ENCODE measurements around the gene SST. TPM values are rescaled to one million over a fixed set of nuclear protein-coding genes. Genes with fewer than 3 reads are reported as not detected.
"Not testable (repeated sequence)": the region's sequence is repeated elsewhere in the genome, so short reads cannot be mapped to it uniquely, and the experiment has no call there.

SST gene
- total RNA-seq, 1 donor from 2014 or later, result not detected

DNA sequence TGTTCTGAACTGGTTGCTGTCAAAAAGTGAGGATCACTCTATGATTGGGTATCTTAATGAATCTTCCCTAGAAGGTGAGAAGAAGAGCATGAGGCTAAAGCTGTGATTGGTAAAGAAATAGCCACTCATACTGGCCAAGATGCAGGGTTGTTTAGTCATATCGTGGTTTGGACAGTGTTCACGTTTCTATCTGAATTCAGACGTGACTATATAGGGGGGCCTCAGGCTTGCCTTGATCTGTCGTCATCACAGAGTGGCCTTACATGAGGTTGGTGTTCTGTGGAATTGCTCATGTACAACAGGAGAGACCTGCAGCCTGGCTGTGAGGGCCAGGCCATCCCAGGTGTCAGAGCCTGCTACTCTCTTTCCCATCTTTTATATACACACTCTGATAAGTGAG lies 19.8 kb upstream of the SST start:
- Histone ChIP-seq H3K36me3 (ENCODE audit: control insufficient read depth, insufficient read depth, low read length) (no peaks in the 10 kb centered on the region), H3K4me3 (ENCODE audit: low read depth, low read length) (no peak overlapping the region), H3K27me3 (ENCODE audit: control insufficient read depth, insufficient read depth, low read length) (no peaks in the 10 kb centered on the region)
- no peak for DNase-seq (ENCODE audit: low read depth)
- TF ChIP-seq, protein P1, sequence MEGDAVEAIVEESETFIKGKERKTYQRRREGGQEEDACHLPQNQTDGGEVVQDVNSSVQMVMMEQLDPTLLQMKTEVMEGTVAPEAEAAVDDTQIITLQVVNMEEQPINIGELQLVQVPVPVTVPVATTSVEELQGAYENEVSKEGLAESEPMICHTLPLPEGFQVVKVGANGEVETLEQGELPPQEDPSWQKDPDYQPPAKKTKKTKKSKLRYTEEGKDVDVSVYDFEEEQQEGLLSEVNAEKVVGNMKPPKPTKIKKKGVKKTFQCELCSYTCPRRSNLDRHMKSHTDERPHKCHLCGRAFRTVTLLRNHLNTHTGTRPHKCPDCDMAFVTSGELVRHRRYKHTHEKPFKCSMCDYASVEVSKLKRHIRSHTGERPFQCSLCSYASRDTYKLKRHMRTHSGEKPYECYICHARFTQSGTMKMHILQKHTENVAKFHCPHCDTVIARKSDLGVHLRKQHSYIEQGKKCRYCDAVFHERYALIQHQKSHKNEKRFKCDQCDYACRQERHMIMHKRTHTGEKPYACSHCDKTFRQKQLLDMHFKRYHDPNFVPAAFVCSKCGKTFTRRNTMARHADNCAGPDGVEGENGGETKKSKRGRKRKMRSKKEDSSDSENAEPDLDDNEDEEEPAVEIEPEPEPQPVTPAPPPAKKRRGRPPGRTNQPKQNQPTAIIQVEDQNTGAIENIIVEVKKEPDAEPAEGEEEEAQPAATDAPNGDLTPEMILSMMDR (IDR thresholded peaks at IDR 0.05; ENCODE audit: insufficient read depth, low read length, poor library complexity, severe bottlenecking), result no peak

DNA sequence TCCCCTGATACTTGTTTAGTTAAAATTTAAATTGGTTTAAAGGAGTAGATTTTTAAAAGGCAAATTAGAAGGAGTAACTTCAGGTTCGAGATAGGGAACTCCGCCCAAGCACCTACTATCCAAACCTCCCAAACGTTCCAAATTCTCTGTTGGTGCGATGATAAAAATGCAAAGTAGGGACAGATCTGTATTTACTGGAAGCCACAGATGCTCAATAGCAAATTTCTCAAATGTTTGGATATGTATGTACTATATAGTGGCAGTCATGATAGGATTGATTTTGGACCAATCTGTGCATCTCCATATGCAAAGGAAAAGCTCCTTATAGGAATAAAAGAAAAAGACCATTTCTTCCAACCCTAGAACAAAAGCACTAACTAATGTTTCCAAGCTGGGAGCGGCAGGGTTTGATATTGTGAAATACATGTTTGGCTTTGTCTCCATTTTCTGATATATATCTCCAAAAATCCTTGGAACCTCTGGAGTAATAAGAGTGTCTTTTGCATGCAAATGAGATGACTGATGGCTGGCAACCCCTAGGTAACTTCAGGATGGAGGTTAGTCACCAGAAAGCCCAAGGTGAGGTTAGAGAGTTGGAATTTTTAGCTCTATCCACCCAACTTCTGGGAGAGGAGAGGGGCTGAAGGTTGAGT lies 16.6 kb upstream of the SST start:
- no peaks in the 10 kb centered on the region for H3K27me3 ChIP-seq (ENCODE audit: control insufficient read depth, insufficient read depth, low read length)

DNA sequence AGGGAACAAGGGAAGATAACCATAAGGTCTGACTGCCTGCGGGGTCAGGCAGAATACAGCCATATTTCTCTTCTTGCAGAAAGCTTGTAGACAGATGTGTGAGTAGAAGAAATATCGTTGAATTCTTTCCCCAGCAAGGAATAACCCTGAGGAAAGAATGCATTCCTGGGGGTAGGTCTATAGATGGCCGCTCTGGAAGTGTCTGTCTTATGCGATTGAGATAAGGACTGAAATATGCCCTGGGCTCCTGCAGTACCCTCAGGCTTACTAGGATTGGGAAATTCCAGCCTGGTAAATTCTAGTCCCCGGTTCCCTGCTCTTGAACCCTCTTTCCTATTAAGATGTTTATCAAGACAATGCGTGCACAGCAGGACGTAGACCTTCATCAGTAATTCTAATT lies 15.8 kb upstream of the SST start:
- Histone ChIP-seq H3K36me3 (ENCODE audit: control insufficient read depth, insufficient read depth, low read length) (no peaks in the 10 kb centered on the region), H3K27me3 (ENCODE audit: control insufficient read depth, insufficient read depth, low read length) (no peaks in the 10 kb centered on the region)

More for the DNA sequence above, 16.6 kb upstream of the SST start:
- Histone ChIP-seq H3K36me3 (ENCODE audit: control insufficient read depth, insufficient read depth, low read length) (no peaks in the 10 kb centered on the region), H3K4me3 (ENCODE audit: low read depth, low read length) (no peak overlapping the region)
- no peak for DNase-seq (ENCODE audit: low read depth)
- TF ChIP-seq, protein P1 (IDR thresholded peaks at IDR 0.05; ENCODE audit: insufficient read depth, low read length, poor library complexity, severe bottlenecking), result no peak

DNA sequence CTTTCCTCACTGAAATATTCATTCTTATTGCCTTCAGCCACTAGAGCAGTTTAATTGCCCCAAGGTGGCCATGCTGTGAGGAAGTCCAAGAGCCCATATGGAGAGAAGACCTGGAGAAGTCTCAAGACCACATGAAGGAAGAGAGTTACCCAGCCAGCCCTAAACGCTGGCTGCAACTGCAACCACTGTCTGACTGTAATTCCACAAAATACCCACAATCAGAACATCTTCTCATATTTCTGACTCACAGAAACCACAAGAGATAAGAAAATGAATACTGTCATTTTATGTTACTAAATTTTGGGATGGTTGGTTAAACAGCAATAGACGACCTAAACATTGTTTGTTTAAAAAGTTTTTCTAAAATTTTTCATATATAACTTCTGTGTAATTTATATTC lies 14.7 kb upstream of the SST start:
- no peaks in the 10 kb centered on the region for H3K36me3 ChIP-seq (ENCODE audit: control insufficient read depth, insufficient read depth, low read length)
- TF ChIP-seq, protein P1 (IDR thresholded peaks at IDR 0.05; ENCODE audit: insufficient read depth, low read length, poor library complexity, severe bottlenecking), result no peak
- no peaks in the 10 kb centered on the region for H3K27me3 ChIP-seq (ENCODE audit: control insufficient read depth, insufficient read depth, low read length)
- H3K4me3 ChIP-seq (ENCODE audit: low read depth, low read length), result no peak overlapping the region
- no peak for DNase-seq (ENCODE audit: low read depth)

More for the DNA sequence above, 15.8 kb upstream of the SST start:
- H3K4me3 ChIP-seq (ENCODE audit: low read depth, low read length), result no peak overlapping the region
- TF ChIP-seq, protein P1 (IDR thresholded peaks at IDR 0.05; ENCODE audit: insufficient read depth, low read length, poor library complexity, severe bottlenecking), result no peak
- DNase-seq (ENCODE audit: low read depth), result no peak

DNA sequence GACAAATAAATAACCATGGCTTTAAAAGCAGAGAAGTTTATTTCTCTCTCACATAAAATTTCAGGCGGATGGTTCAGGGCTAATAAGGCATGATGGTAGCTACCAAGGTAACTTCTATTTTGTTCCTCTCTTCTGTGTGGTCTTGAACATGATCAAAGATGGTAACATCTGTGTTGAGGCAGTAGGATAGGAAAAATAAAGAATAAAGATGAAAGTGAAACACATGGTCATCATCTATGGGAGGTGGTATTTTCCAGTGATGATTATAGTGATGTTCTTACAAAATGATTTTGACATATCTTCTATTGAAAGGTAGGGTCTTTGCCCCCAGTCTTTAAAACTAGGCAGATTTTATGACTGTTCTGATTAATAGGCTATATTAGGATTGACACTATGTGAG lies 14.2 kb upstream of the SST start:
- Histone ChIP-seq H3K4me3 (ENCODE audit: low read depth, low read length) (no peak overlapping the region), H3K27me3 (ENCODE audit: control insufficient read depth, insufficient read depth, low read length) (no peaks in the 10 kb centered on the region), H3K36me3 (ENCODE audit: control insufficient read depth, insufficient read depth, low read length) (no peaks in the 10 kb centered on the region)
- no peak for DNase-seq (ENCODE audit: low read depth)
- TF ChIP-seq, protein P1 (IDR thresholded peaks at IDR 0.05; ENCODE audit: insufficient read depth, low read length, poor library complexity, severe bottlenecking), result no peak

DNA sequence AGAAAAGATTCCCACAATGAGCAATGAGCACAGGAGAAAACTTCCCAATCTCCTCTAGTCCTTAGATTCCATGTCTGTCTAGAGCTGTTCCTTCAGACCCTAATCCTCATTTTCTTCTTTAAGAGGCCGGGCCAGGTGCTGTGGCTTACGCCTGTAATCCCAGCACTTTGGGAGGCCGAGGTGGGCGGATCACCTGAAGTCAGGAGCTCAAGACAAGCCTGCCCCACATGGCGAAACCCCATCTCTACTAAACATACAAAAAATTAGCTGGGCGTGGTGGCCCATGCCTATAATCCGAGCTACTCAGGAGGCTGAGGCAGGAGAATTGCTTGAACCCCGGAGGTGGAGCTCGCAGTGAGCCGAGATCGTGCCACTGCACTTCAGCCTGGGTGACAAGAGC lies 11.6 kb upstream of the SST start:
- H3K36me3 ChIP-seq (ENCODE audit: control insufficient read depth, insufficient read depth, low read length); H3K27me3 ChIP-seq (ENCODE audit: control insufficient read depth, insufficient read depth, low read length); DNase-seq (ENCODE audit: low read depth); H3K4me3 ChIP-seq (ENCODE audit: low read depth, low read length): not testable (repeated sequence)

All from kidney epithelial cell (primary cell).